Globus pallidus (tissue), 1 donor: ENCODE results near the gene FANCM.
"Not testable (repeated sequence)": the region's sequence is repeated elsewhere in the genome, so short reads cannot be mapped to it uniquely, and the experiment has no call there.

Experiments
- DNase-seq: peaks from one replicate; pipeline ENCODE4 v3.0.0-alpha.2; 2015; ENCODE audit warnings: low spot score

The FANCM gene

GRCh38 chr14:45140661-45141187 lies 5.0 kb downstream of the FANCM start:
- DNase-seq, result no peak

GRCh38 chr14:45142083-45142482 lies 6.4 kb downstream of the FANCM start:
- DNase-seq, result not testable (repeated sequence)

- DNase-seq, result no peak
Measured at GRCh38 chr14:45144658-45145057, 8.9 kb downstream of the FANCM start.

GRCh38 chr14:45145214-45145613 lies 9.5 kb downstream of the FANCM start:
- DNase-seq, result no peak

GRCh38 chr14:45149602-45150001 lies 13.9 kb downstream of the FANCM start:
- DNase-seq, result no peak

- DNase-seq, result no peak
Measured at GRCh38 chr14:45150386-45150890, 14.7 kb downstream of the FANCM start.

- no peak for DNase-seq
Measured at GRCh38 chr14:45156067-45156466, 20.3 kb downstream of the FANCM start.

- no peak for DNase-seq
Measured at GRCh38 chr14:45169906-45170305, 34.2 kb downstream of the FANCM start.

- no peak for DNase-seq
Measured at GRCh38 chr14:45177076-45177475, 41.3 kb downstream of the FANCM start.

GRCh38 chr14:45181329-45181728 lies 45.6 kb downstream of the FANCM start:
- DNase-seq, result no peak

- DNase-seq, result no peak
Measured at GRCh38 chr14:45181806-45182205, 46.1 kb downstream of the FANCM start.

- DNase-seq, result no peak
Measured at GRCh38 chr14:45185100-45185814, 49.5 kb downstream of the FANCM start.

- DNase-seq, result no peak
Measured at GRCh38 chr14:45194964-45195363, 59.2 kb downstream of the FANCM start.

GRCh38 chr14:45198551-45198950 lies 62.8 kb downstream of the FANCM start:
- no peak for DNase-seq

GRCh38 chr14:45199230-45199629 lies 63.5 kb downstream of the FANCM start:
- no peak for DNase-seq

GRCh38 chr14:45201905-45202304 lies 66.2 kb downstream of the FANCM start:
- no peak for DNase-seq

- DNase-seq, result no peak
Measured at GRCh38 chr14:45204241-45204640, 68.5 kb downstream of the FANCM start.

GRCh38 chr14:45210159-45210558 lies 74.4 kb downstream of the FANCM start:
- DNase-seq, result no peak

GRCh38 chr14:45211295-45211694 lies 75.6 kb downstream of the FANCM start:
- no peak for DNase-seq

- DNase-seq, result no peak
Measured at GRCh38 chr14:45212231-45212630, 76.5 kb downstream of the FANCM start.

- DNase-seq, result not testable (repeated sequence)
Measured at GRCh38 chr14:45213716-45214115, 78.0 kb downstream of the FANCM start.

GRCh38 chr14:45214341-45214740 lies 78.6 kb downstream of the FANCM start:
- not testable (repeated sequence) for DNase-seq

GRCh38 chr14:45222485-45223262 lies 86.9 kb downstream of the FANCM start:
- no peak for DNase-seq
